ENCODE measurements around the gene PPP3R1.

Gene PPP3R1

GRCh38 chr2:68256093-68256450, 3.7 kb upstream of the PPP3R1 start:
- DNase-seq, result no peak

- peak in 3 of 4 experiments; percentile 6 to 39 (median 34) for DNase-seq
These were observed 1.1 kb upstream of the PPP3R1 start for GRCh38 chr2:68253219-68254068.

- DNase-seq, result peak in 3 of 4 experiments; percentile 37 to 61 (median 46)
These were observed 405 bp downstream of the PPP3R1 start for GRCh38 chr2:68251855-68252399.

- peak; percentile 75 to 85 (median 81) for DNase-seq
These were observed 1.0 kb downstream of the PPP3R1 start for GRCh38 chr2:68251187-68251854.

- DNase-seq, result no peak
These were observed 1.6 kb downstream of the PPP3R1 start for GRCh38 chr2:68250652-68251186.

- peak; percentile 6 to 67 (median 53) for DNase-seq
These were observed 2.1 kb downstream of the PPP3R1 start for GRCh38 chr2:68250196-68250595.

- DNase-seq, result peak in 1 of 4 experiments; percentile 9
These were observed 3.5 kb downstream of the PPP3R1 start for GRCh38 chr2:68248806-68249205.

GRCh38 chr2:68248361-68248760, 4.0 kb downstream of the PPP3R1 start:
- DNase-seq, result no peak

- peak in 2 of 4 experiments; percentile 24 to 38 for DNase-seq
These were observed 5.9 kb downstream of the PPP3R1 start for GRCh38 chr2:68246396-68246795.

- DNase-seq, result no peak
These were observed 6.7 kb downstream of the PPP3R1 start for GRCh38 chr2:68245672-68246071.

- no peak for DNase-seq
These were observed 7.3 kb downstream of the PPP3R1 start for GRCh38 chr2:68245066-68245465.

- DNase-seq, result no peak
These were observed 7.9 kb downstream of the PPP3R1 start for GRCh38 chr2:68244456-68244855.

GRCh38 chr2:68241732-68242131, 10.6 kb downstream of the PPP3R1 start:
- DNase-seq, result no peak

GRCh38 chr2:68240446-68240845, 11.9 kb downstream of the PPP3R1 start:
- DNase-seq, result no peak

GRCh38 chr2:68238955-68239822, 13.1 kb downstream of the PPP3R1 start:
- peak in 2 of 4 experiments; percentile 49 to 51 for DNase-seq

- no peak for DNase-seq
These were observed 14.3 kb downstream of the PPP3R1 start for GRCh38 chr2:68237976-68238580.

GRCh38 chr2:68237404-68237803, 14.9 kb downstream of the PPP3R1 start:
- no peak for DNase-seq

GRCh38 chr2:68236876-68237275, 15.5 kb downstream of the PPP3R1 start:
- no peak for DNase-seq

GRCh38 chr2:68236103-68236734, 16.1 kb downstream of the PPP3R1 start:
- peak in 2 of 4 experiments; percentile 17 to 30 for DNase-seq

- DNase-seq, result no peak
These were observed 17.2 kb downstream of the PPP3R1 start for GRCh38 chr2:68235090-68235489.

GRCh38 chr2:68234405-68234804, 17.9 kb downstream of the PPP3R1 start:
- DNase-seq, result no peak

GRCh38 chr2:68231061-68231372, 21.3 kb downstream of the PPP3R1 start:
- peak in 2 of 4 experiments; percentile 15 to 16 for DNase-seq
